DMS153 (cell line): ENCODE measurements around the gene CSNK1G1.
"Not testable (repeated sequence)": the region's sequence is repeated elsewhere in the genome, so short reads cannot be mapped to it uniquely, and the experiment has no call there.

Source experiments
- DNase-seq: peaks from one replicate; lab custom pipeline; 2025; lab: John Stamatoyannopoulos, UW

CSNK1G1 gene

GRCh38 chr15:64349375-64349774, 6.6 kb downstream of the CSNK1G1 start:
- no peak for DNase-seq

DNA sequence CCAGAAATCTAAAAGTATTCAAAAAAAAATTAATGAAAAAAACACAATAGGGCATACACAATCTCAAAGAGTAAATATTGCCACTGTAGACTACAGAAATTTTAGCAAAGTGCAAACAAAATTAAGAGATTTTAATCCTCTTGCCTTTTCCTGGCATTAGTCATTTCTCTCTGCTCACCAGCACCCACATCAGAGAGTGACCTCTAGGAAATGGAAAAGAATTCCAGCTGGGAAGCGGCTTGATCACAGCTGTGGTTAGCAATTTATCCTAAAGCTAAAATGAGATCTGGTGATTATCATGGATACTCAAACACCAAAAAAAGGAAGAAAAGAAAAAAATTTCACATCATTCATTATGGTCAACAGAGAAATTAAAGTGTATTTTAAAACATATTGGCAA, 7.5 kb downstream of the CSNK1G1 start:
- DNase-seq, result no peak

GRCh38 chr15:64346242-64346641, 9.7 kb downstream of the CSNK1G1 start:
- DNase-seq, result not testable (repeated sequence)

- DNase-seq, result no peak
Observed at GRCh38 chr15:64344651-64345294, 11.2 kb downstream of the CSNK1G1 start.

GRCh38 chr15:64343841-64344240, 12.1 kb downstream of the CSNK1G1 start:
- no peak for DNase-seq

- no peak for DNase-seq
Observed at GRCh38 chr15:64343222-64343621, 12.8 kb downstream of the CSNK1G1 start.

DNA sequence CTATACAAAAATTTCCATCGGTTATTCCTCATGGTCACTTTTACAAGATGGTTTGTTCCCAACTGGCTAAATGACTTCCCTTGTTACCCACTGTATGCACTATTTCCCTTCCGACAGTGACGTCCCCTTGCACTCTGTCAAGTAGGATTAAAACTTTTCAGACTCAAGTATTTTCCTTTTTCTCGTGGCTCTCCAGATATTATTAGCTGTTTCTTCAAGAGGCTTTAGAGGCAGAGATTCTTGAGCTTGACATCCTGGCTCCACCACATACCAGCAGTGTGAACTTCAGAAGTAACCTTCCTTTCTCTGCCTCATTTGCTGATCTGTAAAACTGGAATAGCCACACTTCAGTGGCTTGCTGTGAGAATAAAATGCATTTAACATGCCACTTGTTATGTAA, 14.0 kb downstream of the CSNK1G1 start:
- DNase-seq, result no peak

GRCh38 chr15:64340355-64340754, 15.6 kb downstream of the CSNK1G1 start:
- DNase-seq, result no peak

GRCh38 chr15:64337761-64338160, 18.2 kb downstream of the CSNK1G1 start:
- no peak for DNase-seq

- no peak for DNase-seq
Observed at GRCh38 chr15:64333986-64334929, 21.7 kb downstream of the CSNK1G1 start.

DNA sequence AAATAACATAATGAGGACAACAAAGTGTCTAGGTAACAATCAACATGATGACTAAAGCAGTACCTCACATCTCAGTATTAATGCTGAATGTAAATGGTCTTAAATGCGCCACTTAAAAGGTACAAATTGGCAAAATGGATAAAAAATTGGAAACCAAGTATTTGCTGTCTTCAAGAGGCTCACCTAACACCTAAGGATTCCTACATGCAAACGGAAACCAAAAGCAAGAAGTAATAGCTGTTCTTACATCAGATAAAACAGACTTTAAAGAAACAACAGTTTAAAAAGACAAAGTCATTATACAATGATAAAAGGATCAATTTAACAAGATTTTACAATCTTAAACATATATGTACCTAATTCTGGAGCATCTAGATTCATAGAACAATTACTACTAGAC, 22.5 kb downstream of the CSNK1G1 start:
- DNase-seq, result no peak

- not testable (repeated sequence) for DNase-seq
Observed at GRCh38 chr15:64331668-64332067, 24.3 kb downstream of the CSNK1G1 start.

DNA sequence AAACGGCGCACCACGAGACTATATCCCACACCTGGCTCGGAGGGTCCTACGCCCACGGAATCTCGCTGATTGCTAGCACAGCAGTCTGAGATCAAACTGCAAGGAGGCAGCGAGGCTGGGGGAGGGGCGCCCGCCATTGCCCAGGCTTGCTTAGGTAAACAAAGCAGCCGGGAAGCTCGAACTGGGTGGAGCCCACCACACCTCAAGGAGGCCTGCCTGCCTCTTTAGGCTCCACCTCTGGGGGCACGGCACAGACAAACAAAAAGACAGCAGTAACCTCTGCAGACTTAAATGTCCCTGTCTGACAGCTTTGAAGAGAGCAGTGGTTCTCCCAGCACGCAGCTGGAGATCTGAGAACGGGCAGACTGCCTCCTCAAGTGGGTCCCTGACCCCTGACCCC, 29.0 kb downstream of the CSNK1G1 start:
- DNase-seq, result not testable (repeated sequence)

DNA sequence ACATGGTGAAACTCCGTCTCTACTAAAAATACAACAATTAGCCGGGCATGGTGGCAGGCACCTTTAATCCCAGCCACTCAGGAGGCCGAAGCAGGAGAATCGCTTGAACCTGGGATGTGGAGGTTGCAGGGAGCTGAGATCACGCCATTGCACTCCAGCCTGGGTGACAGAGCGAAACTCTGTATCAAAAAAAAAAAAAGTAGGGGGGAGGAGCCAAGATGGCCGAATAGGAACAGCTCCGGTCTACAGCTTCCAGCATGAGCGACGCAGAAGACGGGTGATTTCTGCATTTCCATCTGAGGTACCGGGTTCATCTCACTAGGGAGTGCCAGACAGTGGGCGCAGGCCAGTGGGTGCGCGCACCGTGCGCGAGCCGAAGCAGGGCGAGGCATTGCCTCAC, 29.5 kb downstream of the CSNK1G1 start:
- not testable (repeated sequence) for DNase-seq

DNA sequence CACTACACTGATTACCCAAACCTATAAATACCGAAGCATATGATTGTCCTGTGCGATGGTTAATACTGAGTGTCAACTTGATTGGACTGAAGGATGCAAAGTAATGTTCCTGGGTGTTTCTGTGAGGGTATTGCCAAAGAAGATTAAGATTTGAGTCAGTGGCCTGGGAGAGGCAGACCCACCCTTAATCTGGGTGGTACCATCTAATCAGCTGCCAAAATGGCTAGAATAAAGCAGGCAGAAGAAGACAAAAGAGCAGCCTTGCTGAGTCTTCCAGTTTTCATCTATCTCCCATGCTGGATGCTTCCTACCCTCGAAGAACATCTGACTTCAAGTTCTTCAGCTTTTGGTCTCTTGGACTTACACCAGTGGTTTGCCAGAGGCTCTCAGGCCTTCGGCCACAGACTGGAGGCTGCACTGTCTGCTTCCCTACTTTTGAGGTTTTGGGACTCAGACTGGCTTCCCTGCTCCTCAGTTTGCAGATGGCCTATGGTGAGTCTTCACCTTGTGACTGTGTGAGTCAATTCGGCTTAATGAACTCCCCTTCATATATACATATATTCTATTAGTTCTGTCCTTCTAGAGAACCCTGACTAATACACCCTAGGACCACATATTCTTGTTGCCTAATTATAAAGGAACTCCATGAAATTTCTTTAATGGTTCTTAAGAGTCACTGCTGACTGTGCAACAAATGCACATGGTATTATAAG, 31.7 kb downstream of the CSNK1G1 start:
- no peak for DNase-seq

DNA sequence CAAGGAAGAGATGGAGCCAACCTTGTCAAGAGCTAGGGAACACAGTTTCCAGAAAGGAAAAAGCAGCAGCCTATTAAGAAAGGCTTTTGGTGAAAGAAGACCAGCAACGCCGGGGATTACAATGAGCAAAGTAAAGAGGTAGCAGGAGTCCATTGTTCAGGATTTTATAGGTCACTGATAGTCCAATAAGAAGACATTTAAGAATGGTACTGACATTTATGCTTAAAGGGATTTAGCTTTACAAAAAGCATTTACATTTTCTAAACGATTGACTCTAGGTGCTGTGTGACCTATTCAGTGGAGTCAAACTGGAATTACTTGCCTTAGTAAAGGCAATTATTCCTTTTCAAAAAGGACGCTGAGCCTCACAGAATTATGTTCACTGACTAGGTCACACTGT, 40.8 kb downstream of the CSNK1G1 start:
- DNase-seq, result no peak

DNA sequence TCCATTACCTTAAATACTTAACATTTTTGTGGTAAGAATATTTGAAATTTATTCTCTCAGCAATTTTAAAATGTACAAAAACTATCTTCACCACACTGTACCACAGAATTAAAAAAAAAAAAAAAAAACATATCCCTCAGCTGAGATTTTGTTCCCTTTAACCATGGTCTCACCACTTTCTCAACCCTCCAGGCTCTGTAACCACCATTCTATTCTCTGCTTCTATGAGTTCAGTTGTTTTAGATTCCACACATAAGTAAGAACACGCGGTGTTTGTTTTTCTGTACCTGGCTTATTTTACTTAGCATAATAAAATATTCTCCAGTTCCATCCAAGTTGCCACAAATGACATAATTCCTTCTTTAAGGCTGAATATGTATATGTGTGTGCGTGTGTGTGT, 41.5 kb downstream of the CSNK1G1 start:
- no peak for DNase-seq

DNA sequence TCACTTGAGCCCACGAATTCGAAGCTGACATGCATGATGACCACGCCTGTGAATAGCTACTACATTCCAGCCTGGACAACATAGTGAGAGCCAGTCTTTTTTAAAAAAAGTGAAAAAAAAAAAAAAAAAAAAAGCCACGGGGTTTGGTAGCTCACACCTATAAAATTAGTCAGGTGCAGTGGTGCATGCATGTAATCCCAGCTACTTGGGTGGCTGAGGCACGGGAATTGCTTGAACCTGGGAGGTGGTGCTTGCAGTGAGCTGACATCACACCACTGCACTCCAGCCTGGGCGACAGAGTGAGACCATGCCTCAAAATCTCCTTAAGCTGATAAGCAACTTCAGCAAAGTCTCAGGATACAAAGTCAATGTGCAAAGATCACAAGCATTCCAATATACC, 44.4 kb downstream of the CSNK1G1 start:
- DNase-seq, result no peak

DNA sequence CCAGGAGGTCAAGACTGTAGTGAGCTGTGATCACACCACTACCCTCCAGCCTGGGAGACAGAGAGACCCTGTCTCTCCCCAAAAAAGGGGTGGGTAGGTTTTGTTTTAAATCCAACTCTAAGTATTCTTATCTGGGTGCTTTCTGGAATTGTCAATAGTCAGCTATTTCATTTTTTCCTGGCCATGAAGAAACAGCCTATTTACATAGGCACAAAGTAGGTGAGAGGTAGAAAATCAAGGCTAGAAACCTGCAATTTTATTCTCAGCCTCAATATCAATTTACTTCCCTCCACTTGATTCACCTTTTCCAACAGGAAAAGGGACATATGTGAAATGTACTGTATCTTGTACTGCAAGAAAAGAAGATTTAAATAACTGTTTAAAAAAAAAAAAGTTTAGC, 45.9 kb downstream of the CSNK1G1 start:
- DNase-seq, result no peak

DNA sequence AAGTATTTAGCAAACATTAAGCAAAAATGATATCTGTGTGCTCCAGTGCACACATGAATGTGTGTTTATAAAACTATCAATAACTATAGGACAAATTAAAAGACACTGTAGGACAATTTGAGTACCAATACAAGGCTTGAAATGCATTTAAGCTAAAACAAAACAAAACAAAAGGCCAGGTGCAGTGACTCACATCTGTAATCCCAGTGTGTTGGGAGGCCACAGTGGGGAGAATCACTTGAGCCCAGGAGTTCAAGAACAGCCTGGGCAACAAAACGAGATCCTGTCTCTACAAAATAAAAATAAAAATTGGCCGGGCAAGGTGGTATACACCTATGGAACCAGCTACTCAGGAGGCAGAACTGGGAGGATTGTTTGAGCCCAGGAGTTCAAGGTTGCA, 50.7 kb downstream of the CSNK1G1 start:
- no peak for DNase-seq

DNA sequence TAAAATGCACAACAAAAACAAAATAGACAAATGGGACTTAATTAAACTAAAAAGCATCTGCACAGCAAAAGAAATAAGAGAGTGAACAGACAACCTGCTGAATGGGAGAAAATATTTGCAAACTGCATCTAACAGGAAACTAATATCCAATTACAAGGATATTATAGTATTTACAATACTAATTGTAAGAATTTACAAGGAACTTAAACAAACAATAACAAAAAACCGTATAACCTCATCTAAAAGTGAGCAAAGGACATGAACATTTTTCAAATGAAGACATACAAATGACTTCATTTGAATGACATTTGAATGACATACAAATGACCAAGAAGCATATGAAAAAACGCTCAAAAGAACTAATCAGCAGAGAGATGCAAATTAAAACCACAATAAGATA, 66.4 kb downstream of the CSNK1G1 start:
- no peak for DNase-seq

- DNase-seq, result no peak
Observed at GRCh38 chr15:64288999-64289398, 67.0 kb downstream of the CSNK1G1 start.

GRCh38 chr15:64288577-64288976, 67.4 kb downstream of the CSNK1G1 start:
- DNase-seq, result no peak
